Measurements from ENCODE around the gene ZMYM3. TPM values are rescaled to one million over a fixed set of nuclear protein-coding genes. Genes with fewer than 3 reads are reported as not detected.

Gene ZMYM3
- total RNA-seq, 4 donors from 2014 or later = 10.3 to 17.3 (median 15.5) TPM

- DNase-seq = no peak
- H3K9me3 ChIP-seq = no peaks in the 10 kb centered on the region
- no peaks in the 10 kb centered on the region for H3K27me3 ChIP-seq
- H3K36me3 ChIP-seq = no peaks in the 10 kb centered on the region
- no peak for TF ChIP-seq POLR2A (IDR thresholded peaks at IDR 0.05)
- no peak for TF ChIP-seq CTCF (IDR thresholded peaks at IDR 0.05)
- H3K4me3 ChIP-seq = no peak within 1 kb of the TSS
- H3K27ac ChIP-seq = no peak within 1 kb of the TSS
- H3K4me1 ChIP-seq = no peaks in the 10 kb centered on the region
Observed at GRCh38 chrX:71222929-71223328, 31.0 kb downstream of the ZMYM3 start, which contains the start of gene GJB1. Gene GJB1 (plus strand): TSS chrX:71223224. CDS start chrX:71223708, 484 bp downstream.

DNA sequence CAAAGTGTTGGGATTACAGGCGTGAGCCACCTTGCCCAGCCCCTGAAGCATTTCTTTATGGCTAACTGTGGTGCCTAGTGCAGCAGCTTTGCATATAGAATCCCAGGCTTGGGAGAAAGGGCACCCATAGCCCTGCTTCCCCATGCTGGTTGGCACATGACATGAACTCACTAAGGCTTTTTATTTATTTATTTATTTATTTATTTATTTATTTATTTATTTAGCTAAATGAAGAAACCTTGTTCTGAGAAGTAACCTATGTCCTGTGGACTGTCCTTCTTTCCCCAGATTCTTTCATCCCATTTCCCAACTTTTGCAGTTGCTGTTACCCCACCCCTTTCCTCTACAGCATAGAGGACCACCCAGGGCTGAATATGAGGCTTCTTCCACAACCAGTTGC, 32.8 kb downstream of the ZMYM3 start:
- no peak for DNase-seq

GRCh38 chrX:71217298-71217697, 36.6 kb downstream of the ZMYM3 start:
- Histone ChIP-seq H3K27ac (no peak overlapping the region), H3K4me1 (no peaks in the 10 kb centered on the region), H3K36me3 (no peaks in the 10 kb centered on the region), H3K27me3 (no peaks in the 10 kb centered on the region), H3K4me3 (peak overlapping the region in 2 of 4 donors; percentile 49), H3K9me3 (no peaks in the 10 kb centered on the region)
- TF ChIP-seq CTCF (IDR thresholded peaks at IDR 0.05) (no peak), POLR2A (IDR thresholded peaks at IDR 0.05) (no peak)
- DNase-seq = no peak

More for the DNA sequence above, 32.8 kb downstream of the ZMYM3 start:
- H3K36me3 ChIP-seq = no peaks in the 10 kb centered on the region
- TF ChIP-seq POLR2A (IDR thresholded peaks at IDR 0.05) (no peak), CTCF (IDR thresholded peaks at IDR 0.05) (no peak)
- H3K27me3 ChIP-seq = no peaks in the 10 kb centered on the region
- H3K4me1 ChIP-seq = no peaks in the 10 kb centered on the region
- H3K4me3 ChIP-seq = no peak overlapping the region
- H3K27ac ChIP-seq = no peak overlapping the region
- no peaks in the 10 kb centered on the region for H3K9me3 ChIP-seq

- Histone ChIP-seq H3K27me3 (no peaks in the 10 kb centered on the region), H3K36me3 (no peaks in the 10 kb centered on the region), H3K27ac (peak overlapping the region in 1 of 4 donors; percentile 70), H3K4me3 (peak overlapping the region in 2 of 4 donors; percentile 49), H3K9me3 (no peaks in the 10 kb centered on the region), H3K4me1 (no peaks in the 10 kb centered on the region)
- no peak for TF ChIP-seq CTCF (IDR thresholded peaks at IDR 0.05)
- peak in 1 of 2 donors; percentile 13 for TF ChIP-seq POLR2A (IDR thresholded peaks at IDR 0.05)
- DNase-seq = no peak
Observed at GRCh38 chrX:71216485-71216884, 37.5 kb downstream of the ZMYM3 start.

- Histone ChIP-seq H3K4me3 (peak overlapping the region in 3 of 4 donors; percentile 24 to 49 (median 49)), H3K4me1 (no peaks in the 10 kb centered on the region), H3K36me3 (no peaks in the 10 kb centered on the region), H3K27ac (peak overlapping the region in 3 of 4 donors; percentile 27 to 74 (median 61)), H3K27me3 (no peaks in the 10 kb centered on the region), H3K9me3 (no peaks in the 10 kb centered on the region)
- TF ChIP-seq POLR2A (IDR thresholded peaks at IDR 0.05) = no peak
- no peak for TF ChIP-seq CTCF (IDR thresholded peaks at IDR 0.05)
- no peak for DNase-seq
Observed at GRCh38 chrX:71215338-71215912, 38.5 kb downstream of the ZMYM3 start.
